Hematopoietic multipotent progenitor cell treated with erythropoietin and hydrocortisone succinate and interleukin-3 and kit ligand, for 8 days (in vitro differentiated cells): ENCODE measurements around the gene ZMIZ1.
"Not testable (repeated sequence)": the region's sequence is repeated elsewhere in the genome, so short reads cannot be mapped to it uniquely, and the experiment has no call there.

Source experiments
- DNase-seq: peaks from one replicate; pipeline ENCODE4 v3.0.0-alpha.2; 2015

ZMIZ1 gene

GRCh38 chr10:79034271-79034876, 34.4 kb upstream of the ZMIZ1 start:
- DNase-seq = no peak

DNA sequence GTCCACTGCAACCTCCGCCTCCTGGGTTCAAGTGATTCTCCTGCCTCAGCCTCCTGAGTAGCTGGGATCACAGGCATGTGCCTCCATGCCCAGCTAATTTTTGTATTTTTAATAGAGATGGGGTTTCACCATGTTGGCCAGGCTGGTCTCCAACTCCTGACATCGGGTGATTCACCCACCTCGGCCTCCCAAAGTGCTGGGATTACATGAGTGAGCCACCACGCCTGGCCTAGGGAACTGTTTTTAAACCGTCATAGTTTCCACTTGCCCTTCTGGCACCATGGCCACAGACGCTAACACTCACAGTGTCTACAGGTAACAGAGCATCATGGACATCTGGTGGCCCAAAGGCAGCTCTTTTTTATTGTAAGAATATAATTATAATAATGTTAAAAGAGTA, 32.4 kb upstream of the ZMIZ1 start:
- DNase-seq = not testable (repeated sequence)

DNA sequence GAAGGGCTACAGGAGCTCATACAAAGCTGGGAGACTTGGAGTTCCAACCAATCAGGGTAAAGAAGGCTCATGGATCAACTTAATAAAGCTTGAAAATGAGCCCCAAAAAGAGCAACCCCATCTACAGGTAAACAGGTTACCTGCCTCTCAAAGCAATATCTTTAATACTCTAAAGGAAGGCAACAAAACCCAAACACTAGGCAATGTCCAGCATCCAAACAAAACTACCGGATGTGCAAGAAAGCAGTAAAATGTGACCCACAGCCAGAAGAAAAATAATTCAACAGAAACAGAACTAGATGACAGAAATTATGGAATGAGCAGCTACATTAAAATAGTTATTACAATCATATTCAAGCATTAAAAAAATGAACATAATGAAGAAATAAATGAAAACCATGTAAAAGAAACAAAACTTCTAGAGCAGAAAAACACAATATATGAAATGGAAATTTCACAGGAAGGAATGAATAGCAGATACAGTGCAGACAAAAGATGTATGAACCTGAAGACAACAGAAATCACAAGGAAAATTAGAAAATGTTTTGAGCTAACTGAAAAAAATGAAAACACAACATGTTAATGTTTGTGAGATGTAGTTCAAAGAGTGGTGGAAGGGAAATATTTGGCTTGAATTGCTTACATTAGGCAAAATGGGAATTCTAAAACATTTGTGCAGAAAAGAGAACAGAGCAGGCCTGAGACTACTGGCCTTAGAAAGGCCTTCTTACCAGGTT, 30.5 kb upstream of the ZMIZ1 start:
- DNase-seq = no peak

DNA sequence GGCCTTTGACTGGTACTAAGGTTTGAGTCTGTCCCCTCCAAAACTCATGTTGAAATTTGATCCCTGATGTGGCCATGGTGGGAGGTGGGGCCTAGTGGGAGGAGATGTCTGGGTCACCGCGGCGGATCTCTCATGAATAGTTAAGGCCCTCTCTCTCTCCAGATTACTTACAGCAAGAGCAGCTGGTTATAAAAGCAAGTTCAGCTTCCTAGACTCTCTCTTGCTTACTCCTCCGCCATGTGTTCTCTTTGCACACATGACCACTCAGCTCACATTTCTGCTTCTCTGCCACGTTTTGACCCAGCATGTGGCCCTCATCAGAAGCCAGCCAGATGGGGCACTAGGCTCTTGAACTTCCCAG, 29.9 kb upstream of the ZMIZ1 start:
- DNase-seq = no peak

- DNase-seq = no peak
Measured at GRCh38 chr10:79042639-79043411, 25.9 kb upstream of the ZMIZ1 start.

DNA sequence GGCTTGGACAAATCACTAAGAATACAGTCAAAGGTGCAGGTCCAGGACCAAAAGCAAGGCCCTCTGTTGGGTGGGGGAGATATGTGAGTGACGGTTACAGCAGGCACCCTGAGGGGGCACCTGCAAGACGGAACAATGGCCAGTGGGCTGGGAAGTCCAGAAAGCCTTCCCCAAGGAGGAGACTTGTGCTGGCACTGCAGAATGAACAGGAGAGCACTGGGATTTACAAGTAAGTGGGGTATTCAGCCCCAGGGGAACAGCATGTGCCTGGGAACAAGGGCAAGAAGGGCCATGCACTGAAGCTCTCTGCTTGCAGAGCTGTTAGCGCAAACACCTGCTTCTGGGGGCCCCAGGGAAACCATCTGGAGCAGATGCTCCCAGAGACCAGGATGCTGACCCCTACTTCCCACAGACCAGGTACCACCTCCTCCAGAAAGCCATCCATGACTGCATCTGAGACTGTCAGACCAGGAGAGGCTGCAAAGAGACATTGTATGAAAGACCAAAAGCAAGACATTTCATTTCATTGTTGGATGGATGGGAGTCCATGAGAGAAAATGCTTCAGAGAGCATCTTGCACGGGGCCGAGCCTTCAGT, 24.6 kb upstream of the ZMIZ1 start:
- DNase-seq = no peak

- DNase-seq = no peak
Measured at GRCh38 chr10:79044846-79045245, 23.9 kb upstream of the ZMIZ1 start.

DNA sequence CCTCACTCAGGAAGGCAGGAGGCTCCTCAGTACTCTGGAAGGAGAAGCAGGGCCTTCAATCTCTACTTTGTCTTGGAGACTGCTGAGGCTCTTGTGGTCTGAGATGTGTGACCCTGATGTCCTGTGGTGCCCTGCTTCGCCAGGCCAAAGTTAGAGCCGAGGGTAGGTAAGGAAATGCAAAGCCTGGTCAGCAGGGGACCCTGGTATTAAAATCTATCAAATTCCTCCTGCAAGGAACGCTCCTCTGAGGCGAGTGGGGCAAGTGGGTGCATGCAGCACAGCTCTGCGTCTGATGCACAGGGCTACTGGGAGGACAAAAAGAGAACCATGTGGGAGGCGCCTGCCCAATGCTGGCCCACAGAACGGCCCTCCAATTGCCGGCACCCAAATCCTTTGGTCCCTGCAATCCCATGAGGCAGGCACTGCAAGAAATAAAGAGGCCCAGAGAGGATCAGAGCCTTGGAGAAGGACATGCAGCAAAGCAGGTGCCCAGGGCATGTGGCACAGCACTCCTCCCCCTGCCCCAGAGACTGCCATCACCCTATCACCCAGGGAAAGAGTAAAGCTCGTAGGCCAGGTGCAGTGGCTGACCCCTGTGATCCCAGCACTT, 23.1 kb upstream of the ZMIZ1 start:
- DNase-seq = no peak

- DNase-seq = no peak
Measured at GRCh38 chr10:79046326-79046725, 22.4 kb upstream of the ZMIZ1 start.

GRCh38 chr10:79046741-79047583, 21.8 kb upstream of the ZMIZ1 start:
- no peak for DNase-seq

DNA sequence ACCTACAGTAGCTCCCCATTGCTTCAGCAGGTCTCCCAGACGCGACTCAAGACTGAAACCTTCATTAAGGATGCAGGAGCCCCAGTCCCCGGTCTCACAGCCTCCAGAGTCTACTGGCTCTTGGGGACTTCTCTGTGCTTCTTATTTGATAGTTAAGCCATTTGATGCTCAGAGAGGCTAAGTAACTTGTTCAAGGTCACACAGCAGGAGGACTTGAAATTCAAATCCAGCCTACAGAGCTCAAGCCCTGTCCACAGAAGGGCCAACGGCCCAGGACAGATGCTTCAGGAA, 21.2 kb upstream of the ZMIZ1 start:
- no peak for DNase-seq

GRCh38 chr10:79047875-79048638, 20.7 kb upstream of the ZMIZ1 start:
- DNase-seq = peak; percentile 83

DNA sequence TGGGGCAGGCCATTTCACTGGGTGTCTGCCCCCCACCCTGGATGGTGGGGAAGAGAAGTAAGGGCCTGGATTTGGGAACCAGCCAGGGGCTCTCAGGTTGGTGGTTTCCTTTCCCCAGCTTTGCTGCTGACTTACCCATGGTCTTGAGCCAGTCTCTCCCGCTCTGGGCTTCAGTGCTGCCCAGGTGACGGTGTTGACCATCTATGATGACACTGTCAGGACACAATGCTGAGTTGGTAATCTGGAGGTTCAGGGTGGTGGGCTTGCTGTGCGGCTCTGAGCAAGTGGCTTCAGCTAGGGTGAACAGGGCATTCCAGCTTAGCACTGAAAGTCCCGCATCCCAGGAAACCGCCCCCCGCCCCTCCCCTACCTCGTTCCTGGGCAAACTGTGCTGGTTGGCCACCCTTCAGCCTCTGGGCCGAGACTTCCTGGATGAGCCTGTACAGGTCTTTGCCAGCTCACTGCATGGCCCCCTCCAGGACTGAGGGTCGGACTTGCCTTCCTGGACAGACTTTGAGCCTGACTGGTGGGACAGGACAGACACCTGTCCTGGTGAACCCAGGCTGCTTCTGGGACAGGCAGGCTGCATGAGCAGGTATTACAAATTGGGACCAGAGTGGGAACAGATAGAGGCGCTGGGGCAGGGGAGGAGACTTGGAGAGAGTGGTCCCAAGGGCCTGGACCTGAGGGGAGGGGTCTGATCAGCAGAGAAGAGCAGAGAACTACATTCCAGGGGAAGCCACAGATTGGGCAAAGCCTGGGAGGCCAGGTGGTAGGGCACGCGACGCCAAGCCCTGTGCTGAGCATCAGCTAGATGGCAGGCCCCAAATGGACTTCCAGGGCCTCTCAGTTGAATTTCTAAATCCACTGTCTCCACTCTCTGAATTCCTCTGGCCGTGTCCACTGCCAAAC, 19.9 kb upstream of the ZMIZ1 start:
- DNase-seq = no peak

DNA sequence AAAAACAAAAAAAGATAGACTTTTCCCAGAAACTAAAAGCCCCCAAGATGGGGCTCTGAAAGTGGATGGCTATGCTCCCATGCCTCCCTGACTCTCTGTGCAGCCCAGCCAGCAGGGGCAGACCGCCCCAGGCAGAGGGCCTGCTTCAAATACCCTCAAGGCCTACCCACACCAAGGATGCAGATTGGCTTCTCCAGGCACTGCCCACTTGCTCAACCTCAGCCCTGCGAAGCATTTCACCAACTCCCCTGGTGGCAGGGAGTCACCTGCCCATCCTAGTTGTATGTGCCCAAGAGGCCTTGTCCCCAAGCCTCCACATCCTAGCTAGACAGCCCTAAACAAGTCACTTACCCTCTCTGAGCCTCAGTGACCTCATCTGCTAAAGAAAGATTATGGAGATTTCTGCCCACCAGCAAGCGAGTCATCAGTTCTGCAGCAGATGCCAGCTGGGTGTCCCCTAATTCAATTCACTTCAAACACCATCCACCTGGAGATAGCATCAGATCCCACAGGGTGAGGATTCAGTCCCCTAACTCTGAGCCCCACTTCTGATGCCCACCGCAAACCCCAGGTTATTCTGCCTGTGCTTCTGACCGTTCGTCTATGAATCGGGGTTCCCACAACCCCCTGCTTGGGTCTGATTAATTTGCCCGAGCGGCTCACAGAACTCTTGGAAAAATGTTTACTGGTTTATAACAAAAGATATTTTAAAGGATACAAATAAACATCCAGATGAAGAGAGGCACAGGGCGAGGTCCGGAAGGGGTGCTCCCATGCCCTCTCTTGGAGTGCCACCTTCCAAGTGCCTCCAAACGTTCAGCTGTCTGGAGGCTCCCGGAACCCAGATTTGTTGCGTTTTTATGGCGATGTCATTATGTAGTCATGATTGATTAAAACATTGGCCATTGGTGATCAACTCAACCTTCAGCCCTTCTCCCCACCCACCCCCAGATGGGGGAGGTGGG, 18.6 kb upstream of the ZMIZ1 start:
- peak; percentile 55 for DNase-seq

DNA sequence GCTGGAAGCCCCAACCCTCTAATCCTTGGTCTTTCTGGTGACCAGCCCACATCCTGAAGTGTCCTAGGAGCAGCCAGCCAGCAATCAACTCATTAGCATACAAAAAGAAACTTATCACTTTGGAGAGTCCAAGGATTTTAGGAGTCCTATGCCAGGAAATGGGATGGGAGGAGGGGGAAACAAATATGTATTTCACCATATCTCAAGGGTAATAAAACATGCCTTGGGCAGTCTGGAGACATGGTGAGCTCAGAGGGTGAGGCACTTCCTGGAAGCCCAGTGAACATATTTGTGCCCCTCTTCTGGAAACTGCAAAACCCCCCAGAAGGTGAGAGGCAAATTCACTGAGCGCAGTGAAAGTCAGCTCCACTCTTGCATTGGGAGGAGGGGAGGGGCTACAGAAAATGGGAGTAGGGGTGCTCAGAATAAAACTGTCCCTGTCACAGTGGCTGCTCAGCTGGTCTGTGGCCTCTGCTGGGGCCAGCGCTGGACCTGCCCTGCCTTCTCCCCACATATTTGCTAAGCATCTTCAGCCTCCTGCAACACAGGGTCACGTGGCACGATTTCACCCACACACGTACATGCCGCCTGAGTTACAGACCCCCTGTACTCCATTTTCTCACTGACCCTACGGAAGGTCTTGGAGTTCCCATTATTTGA, 17.7 kb upstream of the ZMIZ1 start:
- no peak for DNase-seq

GRCh38 chr10:79051766-79052165, 17.0 kb upstream of the ZMIZ1 start:
- no peak for DNase-seq

DNA sequence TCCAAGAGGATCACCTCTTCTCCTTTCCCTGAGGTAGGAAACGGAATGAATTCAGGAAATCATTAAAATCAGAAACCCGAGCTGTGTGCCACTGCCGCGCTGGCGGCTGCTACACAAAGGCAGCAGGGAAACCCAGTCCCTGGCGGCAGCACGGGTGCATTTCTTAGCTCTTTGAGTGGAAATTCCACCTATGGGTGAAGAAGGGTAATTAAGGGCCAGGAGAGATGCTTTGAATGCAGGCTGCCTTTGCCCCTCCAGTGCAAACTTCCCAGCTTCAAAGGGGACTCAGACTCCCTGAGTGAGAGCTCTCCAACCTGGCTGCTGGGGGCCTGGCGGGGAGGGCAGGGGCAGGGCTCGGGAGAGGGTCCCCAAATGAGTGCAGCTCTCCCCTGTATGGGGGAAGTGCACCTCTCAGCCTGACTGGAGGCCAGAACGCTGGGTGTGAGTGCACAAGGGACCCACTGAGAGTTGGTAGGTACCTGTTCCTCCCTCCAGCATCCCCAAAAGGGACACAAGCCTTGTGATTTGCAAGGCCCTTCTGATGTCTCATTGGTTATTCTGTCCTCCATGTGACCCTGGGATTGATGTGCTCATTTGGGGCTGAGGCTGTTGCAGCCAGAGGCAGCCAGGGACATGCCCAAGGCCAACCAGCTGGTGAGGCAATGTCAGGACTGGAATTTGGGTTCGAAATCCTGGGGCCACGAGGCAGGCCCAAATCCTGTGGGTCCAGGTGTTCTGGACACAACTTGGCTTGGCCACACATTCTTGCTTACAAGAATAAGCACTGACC, 16.3 kb upstream of the ZMIZ1 start:
- peak; percentile 73 for DNase-seq

GRCh38 chr10:79053081-79053434, 15.7 kb upstream of the ZMIZ1 start:
- DNase-seq = no peak
